Measurements from ENCODE around the gene AJAP1. TPM values are rescaled to one million over a fixed set of nuclear protein-coding genes. Genes with fewer than 3 reads are reported as not detected.
"Not testable (repeated sequence)": the region's sequence is repeated elsewhere in the genome, so short reads cannot be mapped to it uniquely, and the experiment has no call there.

Gene AJAP1
- total and polyA plus RNA-seq, 2 donors: 0.98 to 1.2 TPM

- Histone ChIP-seq H3K27ac (ENCODE audit: low read depth) (no peak overlapping the region), H3K4me1 (ENCODE audit: insufficient read depth) (peaks cover 1% of the 10 kb centered on the region), H3K36me3 (ENCODE audit: insufficient read depth) (no peaks in the 10 kb centered on the region), H3K4me3 (ENCODE audit: low read depth, low read length) (no peak overlapping the region)
- no peak for DNase-seq (ENCODE audit: extremely low spot score)
- 18% methylated on average over 17 of the region's 17 CpGs for WGBS
Measured at GRCh38 chr1:4656533-4657140, 2.2 kb downstream of the AJAP1 start.

GRCh38 chr1:4657244-4657789 lies 2.9 kb downstream of the AJAP1 start:
- DNase-seq (ENCODE audit: extremely low spot score): no peak
- WGBS: 39% methylated on average over 9 of the region's 9 CpGs

GRCh38 chr1:4657960-4658541 lies 3.6 kb downstream of the AJAP1 start:
- Histone ChIP-seq H3K27ac (ENCODE audit: low read depth) (no peak overlapping the region), H3K36me3 (ENCODE audit: insufficient read depth) (no peaks in the 10 kb centered on the region), H3K4me1 (ENCODE audit: insufficient read depth) (peaks cover 1% of the 10 kb centered on the region), H3K4me3 (ENCODE audit: low read depth, low read length) (no peak overlapping the region)
- DNase-seq (ENCODE audit: extremely low spot score): no peak
- 26% methylated on average over 24 of the region's 24 CpGs for WGBS

More at GRCh38 chr1:4657244-4657789, 2.9 kb downstream of the AJAP1 start:
- no peaks in the 10 kb centered on the region for H3K36me3 ChIP-seq (ENCODE audit: insufficient read depth)
- H3K4me3 ChIP-seq (ENCODE audit: low read depth, low read length): no peak overlapping the region
- no peak overlapping the region for H3K27ac ChIP-seq (ENCODE audit: low read depth)
- peaks cover 1% of the 10 kb centered on the region for H3K4me1 ChIP-seq (ENCODE audit: insufficient read depth)

GRCh38 chr1:4658643-4659628 lies 4.5 kb downstream of the AJAP1 start:
- Histone ChIP-seq H3K36me3 (ENCODE audit: insufficient read depth) (no peaks in the 10 kb centered on the region), H3K27ac (ENCODE audit: low read depth) (no peak overlapping the region), H3K4me3 (ENCODE audit: low read depth, low read length) (no peak overlapping the region), H3K4me1 (ENCODE audit: insufficient read depth) (peaks cover 1% of the 10 kb centered on the region)
- WGBS: 27% methylated on average over 16 of the region's 16 CpGs
- no peak for DNase-seq (ENCODE audit: extremely low spot score)

GRCh38 chr1:4660917-4661594 lies 6.6 kb downstream of the AJAP1 start:
- Histone ChIP-seq H3K36me3 (ENCODE audit: insufficient read depth) (no peaks in the 10 kb centered on the region), H3K27ac (ENCODE audit: low read depth) (no peak overlapping the region), H3K4me3 (ENCODE audit: low read depth, low read length) (no peak overlapping the region), H3K4me1 (ENCODE audit: insufficient read depth) (no peaks in the 10 kb centered on the region)
- WGBS: 65% methylated on average over 4 of the region's 4 CpGs
- DNase-seq (ENCODE audit: extremely low spot score): no peak

- Histone ChIP-seq H3K4me1 (ENCODE audit: insufficient read depth) (no peaks in the 10 kb centered on the region), H3K27ac (ENCODE audit: low read depth) (no peak overlapping the region), H3K36me3 (ENCODE audit: insufficient read depth) (no peaks in the 10 kb centered on the region), H3K4me3 (ENCODE audit: low read depth, low read length) (no peak overlapping the region)
- 75% methylated on average over 2 of the region's 2 CpGs for WGBS
- no peak for DNase-seq (ENCODE audit: extremely low spot score)
Measured at GRCh38 chr1:4661595-4661917, 7.1 kb downstream of the AJAP1 start.

- Histone ChIP-seq H3K4me1 (ENCODE audit: insufficient read depth) (no peaks in the 10 kb centered on the region), H3K27ac (ENCODE audit: low read depth) (no peak overlapping the region), H3K4me3 (ENCODE audit: low read depth, low read length) (no peak overlapping the region), H3K36me3 (ENCODE audit: insufficient read depth) (no peaks in the 10 kb centered on the region)
- DNase-seq (ENCODE audit: extremely low spot score): no peak
- 86% methylated on average over 13 of the region's 13 CpGs for WGBS
Measured at GRCh38 chr1:4662168-4662567, 7.8 kb downstream of the AJAP1 start.

- no peaks in the 10 kb centered on the region for H3K4me1 ChIP-seq (ENCODE audit: insufficient read depth)
- WGBS: 80% methylated on average over 7 of the region's 7 CpGs
Measured at GRCh38 chr1:4662723-4663122, 8.3 kb downstream of the AJAP1 start.

GRCh38 chr1:4664095-4664494 lies 9.7 kb downstream of the AJAP1 start:
- DNase-seq (ENCODE audit: extremely low spot score): no peak
- Histone ChIP-seq H3K4me1 (ENCODE audit: insufficient read depth) (no peaks in the 10 kb centered on the region), H3K4me3 (ENCODE audit: low read depth, low read length) (no peak overlapping the region), H3K27ac (ENCODE audit: low read depth) (no peak overlapping the region), H3K36me3 (ENCODE audit: insufficient read depth) (no peaks in the 10 kb centered on the region)
- 73% methylated on average over 5 of the region's 5 CpGs for WGBS

More at GRCh38 chr1:4662723-4663122, 8.3 kb downstream of the AJAP1 start:
- no peaks in the 10 kb centered on the region for H3K36me3 ChIP-seq (ENCODE audit: insufficient read depth)
- H3K4me3 ChIP-seq (ENCODE audit: low read depth, low read length): no peak overlapping the region
- no peak for DNase-seq (ENCODE audit: extremely low spot score)
- no peak overlapping the region for H3K27ac ChIP-seq (ENCODE audit: low read depth)

- DNase-seq (ENCODE audit: extremely low spot score): no peak
- WGBS: 76% methylated on average over 8 of the region's 8 CpGs
- H3K4me1 ChIP-seq (ENCODE audit: insufficient read depth): no peaks in the 10 kb centered on the region
- no peak overlapping the region for H3K4me3 ChIP-seq (ENCODE audit: low read depth, low read length)
- H3K27ac ChIP-seq (ENCODE audit: low read depth): no peak overlapping the region
- no peaks in the 10 kb centered on the region for H3K36me3 ChIP-seq (ENCODE audit: insufficient read depth)
Measured at GRCh38 chr1:4664606-4665005, 10.2 kb downstream of the AJAP1 start.

GRCh38 chr1:4665456-4665855 lies 11.0 kb downstream of the AJAP1 start:
- H3K4me1 ChIP-seq (ENCODE audit: insufficient read depth): no peaks in the 10 kb centered on the region
- DNase-seq (ENCODE audit: extremely low spot score): no peak
- no peak overlapping the region for H3K4me3 ChIP-seq (ENCODE audit: low read depth, low read length)
- WGBS: 86% methylated on average over 9 of the region's 9 CpGs
- H3K27ac ChIP-seq (ENCODE audit: low read depth): no peak overlapping the region
- H3K36me3 ChIP-seq (ENCODE audit: insufficient read depth): no peaks in the 10 kb centered on the region

- H3K4me1 ChIP-seq (ENCODE audit: insufficient read depth); H3K27ac ChIP-seq (ENCODE audit: low read depth); H3K4me3 ChIP-seq (ENCODE audit: low read depth, low read length); H3K36me3 ChIP-seq (ENCODE audit: insufficient read depth); DNase-seq (ENCODE audit: extremely low spot score): not testable (repeated sequence)
- 89% methylated on average over 19 of the region's 19 CpGs for WGBS
Measured at GRCh38 chr1:4666683-4667082, 12.3 kb downstream of the AJAP1 start.

Data from urinary bladder (tissue), 4 donors.